HG03521 (cell line): ENCODE data around the gene SEC14L6.
"Not testable (repeated sequence)": the region's sequence is repeated elsewhere in the genome, so short reads cannot be mapped to it uniquely, and the experiment has no call there.

Source experiments
- ATAC-seq: cut with Tn5 transposase; IDR thresholded peaks from one replicate; pipeline ENCODE4 v1.9.1; 2021; ENCODE audit warnings: mild to moderate bottlenecking, moderate library complexity; ENCODE audit not compliant: unreplicated experiment

Gene SEC14L6

DNA sequence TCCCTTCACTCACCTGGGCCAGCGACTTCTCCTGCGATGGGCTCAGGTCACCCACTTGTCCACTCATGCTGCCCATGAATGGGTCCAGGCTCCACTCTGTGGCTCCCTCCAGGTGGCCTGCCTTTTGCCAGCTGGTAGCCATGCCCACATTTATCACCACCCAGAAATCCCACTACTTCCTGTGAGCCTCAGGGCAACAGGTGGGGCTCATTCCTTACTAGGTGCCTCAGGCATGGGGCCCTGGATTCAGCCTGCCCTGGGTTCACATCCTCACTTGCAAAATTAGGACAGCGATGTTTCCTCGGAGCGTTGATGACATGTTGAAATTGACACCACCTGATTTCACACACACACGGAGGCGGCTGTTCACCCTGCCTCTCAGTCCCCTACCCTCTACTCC lies at the start of gene SEC14L6:
Gene SEC14L6, minus strand, starts transcription at position 126 of the 400 bp plus-strand sequence. Its CDS starts 59 bp downstream, at position 67.
- ATAC-seq: no peak

DNA sequence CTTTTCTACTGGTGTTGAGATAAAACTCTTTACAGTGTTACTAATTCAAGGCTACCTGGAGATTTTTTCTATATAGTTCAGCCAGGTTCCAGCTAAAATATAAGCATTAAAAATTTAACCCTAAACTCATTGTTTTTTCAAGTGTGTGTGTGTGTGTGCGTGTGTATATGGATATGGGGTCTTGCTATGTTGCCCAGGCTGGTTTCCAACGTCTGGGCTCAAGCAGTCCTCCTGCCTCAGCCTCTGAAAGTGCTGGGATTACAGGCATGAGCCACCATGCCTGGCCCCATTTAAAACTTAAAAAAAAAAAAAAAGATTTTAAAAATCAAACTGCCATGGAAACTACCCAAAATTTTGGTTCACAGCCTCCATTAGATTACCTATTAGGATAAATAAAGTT lies 49.7 kb upstream of the SEC14L6 start:
- ATAC-seq: no peak

DNA sequence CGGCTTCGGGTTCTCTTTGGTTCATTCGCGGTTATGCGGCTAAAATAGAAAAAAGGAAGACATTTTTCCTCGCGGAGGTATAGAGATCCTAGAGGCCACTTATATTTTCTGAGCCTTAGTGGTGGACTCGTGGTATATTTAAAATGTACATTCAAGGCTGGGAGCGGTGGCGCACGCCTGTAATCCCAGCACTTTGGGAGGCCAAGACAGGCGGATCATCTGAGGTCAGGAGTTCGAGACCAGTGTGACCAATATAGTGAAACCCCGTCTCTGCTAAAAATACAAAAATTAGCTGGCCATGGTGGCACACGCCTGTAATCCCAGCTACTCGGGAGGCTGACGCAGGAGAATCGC lies 45.8 kb upstream of the SEC14L6 start:
- ATAC-seq: not testable (repeated sequence)

DNA sequence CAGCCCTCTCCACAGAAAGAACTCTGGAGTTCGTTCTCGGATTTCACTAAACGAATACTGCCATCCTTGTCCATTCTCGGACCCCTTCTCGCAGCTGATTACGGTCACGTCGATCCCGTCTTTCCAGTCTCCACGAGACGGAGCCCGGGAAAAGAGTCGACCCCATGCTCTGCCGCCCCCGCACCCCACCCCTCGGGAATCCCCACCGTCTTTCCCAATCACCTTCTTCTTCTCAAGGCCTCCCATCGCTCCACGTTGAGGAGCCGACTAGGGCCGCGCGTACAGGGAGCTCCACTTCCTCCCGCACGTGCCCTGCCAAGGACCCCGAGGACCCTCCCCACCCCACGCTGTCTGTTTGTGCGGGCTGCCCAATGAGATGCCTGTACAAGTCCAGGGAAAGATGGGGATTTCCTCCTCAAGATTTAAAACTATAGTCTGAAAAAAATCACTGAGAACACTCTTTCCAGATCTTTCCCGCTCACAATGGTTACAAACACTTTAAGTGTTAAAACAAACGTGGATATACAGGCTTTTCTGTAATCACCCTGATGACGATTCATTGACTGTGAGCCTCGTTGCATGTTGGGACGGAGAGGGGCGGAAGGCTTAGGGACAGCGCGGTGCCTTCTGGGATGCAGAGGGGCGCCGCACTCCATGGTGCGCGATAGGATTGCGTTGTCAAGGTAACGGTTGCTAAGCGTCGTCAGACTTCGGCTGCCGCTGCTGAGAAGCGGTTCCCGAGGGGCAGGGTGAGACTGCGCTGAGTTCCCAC lies 45.2 kb upstream of the SEC14L6 start, which contains the start of gene PES1:
Gene PES1, minus strand, starts transcription at position 323 of the 772 bp plus-strand sequence. Its CDS starts 77 bp downstream, at position 246.
- peak; percentile 96 for ATAC-seq

DNA sequence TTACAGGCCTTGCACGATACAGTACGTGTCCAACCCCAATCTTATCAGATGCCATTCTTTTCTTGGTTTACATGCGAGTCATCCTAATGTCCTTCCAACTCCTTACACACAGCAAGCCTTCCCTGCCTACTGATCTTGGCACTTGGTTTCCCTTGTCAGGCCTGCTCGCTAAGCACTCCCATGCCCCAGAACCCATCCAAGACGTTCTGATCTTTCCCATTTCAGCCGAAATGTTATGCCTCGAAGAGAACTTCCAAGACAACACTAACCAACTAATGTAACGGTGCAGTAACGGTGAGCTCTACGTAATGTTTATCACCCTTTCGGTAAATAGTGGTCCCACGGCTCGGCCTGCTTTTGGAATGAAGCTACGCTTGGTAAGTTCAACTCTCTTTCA lies 44.6 kb upstream of the SEC14L6 start:
- ATAC-seq: no peak

DNA sequence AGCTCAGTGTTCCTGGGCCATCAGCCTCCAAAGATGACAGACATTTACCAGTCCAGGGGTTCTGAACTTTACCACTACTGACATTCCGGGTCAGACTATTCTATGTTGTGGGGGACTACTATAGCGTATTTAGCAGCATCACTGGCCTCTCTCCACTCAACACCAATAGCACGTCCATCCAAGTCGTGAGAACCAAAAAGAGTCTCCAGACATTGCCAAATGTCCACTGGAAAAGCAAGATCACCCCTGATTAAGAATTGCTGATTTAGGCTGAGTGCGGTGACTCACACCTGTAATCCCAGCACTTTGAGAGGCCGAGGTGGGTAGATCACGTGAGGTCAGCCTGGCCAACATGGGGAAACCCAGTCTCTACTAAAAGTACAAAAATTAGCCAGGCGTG lies 39.9 kb upstream of the SEC14L6 start:
- no peak for ATAC-seq

DNA sequence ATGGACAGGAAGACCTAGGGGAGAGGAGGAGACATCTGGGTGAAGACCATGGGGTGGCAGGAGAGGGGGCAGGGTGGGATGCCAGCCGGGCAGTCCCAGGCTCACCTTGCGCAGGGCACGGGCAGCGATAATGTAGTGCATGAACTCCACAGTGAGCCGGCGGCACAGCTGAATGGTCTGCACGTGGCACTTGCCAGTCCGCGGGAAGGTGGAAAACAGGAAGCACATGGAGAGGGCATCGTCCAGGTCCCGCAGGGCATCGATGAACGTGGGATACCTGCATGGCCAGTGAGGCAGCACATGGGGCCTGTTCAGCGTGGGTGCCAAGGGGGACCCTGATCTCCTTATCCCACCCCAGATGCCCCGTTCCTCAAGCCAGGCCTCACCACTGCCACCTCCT lies 37.9 kb upstream of the SEC14L6 start:
- no peak for ATAC-seq

DNA sequence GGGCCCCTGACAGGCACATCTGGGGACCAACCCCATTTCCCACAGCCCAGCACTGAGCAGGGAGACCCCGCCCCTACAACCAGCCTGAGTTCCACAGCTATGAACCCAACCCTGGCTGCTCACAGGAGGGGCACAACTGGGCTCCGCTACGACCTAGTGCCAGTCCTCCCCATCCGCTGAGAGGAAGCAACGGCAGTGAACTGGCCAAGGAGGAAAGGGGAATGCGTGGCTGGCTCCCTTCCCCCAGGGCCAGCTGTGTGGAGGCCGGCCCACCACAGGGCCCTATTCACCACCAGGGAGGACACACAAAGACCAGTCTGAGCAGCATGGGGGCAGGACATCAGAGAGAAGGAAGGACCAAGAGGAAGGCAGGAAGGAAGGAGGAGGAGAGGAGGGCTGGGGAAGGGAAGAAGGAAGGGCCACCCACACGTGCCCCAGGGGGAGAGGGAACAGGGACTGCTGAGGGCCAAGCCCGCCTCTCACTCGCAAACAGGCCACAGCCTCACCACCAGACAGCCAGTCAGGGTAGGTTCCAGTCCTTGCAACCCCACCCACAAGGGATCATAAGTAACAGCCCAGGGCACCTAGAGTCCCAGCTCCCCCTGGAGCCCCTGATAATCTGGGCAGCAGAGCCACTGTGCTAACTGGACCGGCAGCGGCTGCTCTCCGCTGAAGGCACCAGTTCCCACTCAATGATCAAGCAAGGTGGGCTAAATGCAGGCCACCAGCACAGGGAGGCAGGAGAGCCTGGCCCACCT lies 36.4 kb upstream of the SEC14L6 start:
- no peak for ATAC-seq

DNA sequence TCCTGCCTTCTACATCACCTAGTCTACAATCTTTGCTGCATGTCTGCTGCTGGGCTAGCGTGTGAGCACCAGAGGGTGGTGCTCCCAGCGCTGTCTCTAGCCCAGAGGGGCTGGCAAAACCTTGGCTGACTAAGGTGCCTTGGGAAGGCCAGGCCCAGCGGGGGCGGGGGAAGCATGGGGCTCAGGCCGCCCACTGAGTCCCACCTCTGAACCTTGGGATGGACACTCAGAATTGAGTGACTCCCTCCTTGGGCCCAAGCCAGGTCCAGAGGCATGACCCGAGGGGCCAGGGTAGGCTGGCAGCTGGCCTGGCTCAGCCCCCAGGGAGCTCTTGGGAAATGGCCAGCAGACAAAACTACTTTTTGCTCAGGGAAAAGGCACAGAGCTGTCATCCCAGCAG lies 35.5 kb upstream of the SEC14L6 start:
- no peak for ATAC-seq

DNA sequence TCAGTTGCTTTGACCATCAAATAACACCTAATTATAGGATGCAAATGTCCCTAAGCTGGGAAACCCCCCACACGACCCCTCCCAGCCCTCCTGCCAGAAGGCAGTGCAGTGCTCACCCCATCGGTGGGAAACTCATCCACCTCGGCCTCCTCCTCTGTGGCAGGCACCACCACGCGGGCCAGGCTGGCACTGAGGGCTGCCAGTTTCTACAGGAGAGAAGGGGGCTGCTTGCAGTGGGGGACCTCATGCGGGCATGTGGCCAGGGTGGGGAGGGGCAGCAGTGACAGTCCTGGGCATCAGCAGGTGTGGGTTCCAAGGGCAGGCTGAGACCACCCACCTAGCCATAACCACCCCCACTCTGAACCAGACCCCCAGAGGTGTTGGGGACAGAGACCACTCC lies 34.4 kb upstream of the SEC14L6 start:
- no peak for ATAC-seq

DNA sequence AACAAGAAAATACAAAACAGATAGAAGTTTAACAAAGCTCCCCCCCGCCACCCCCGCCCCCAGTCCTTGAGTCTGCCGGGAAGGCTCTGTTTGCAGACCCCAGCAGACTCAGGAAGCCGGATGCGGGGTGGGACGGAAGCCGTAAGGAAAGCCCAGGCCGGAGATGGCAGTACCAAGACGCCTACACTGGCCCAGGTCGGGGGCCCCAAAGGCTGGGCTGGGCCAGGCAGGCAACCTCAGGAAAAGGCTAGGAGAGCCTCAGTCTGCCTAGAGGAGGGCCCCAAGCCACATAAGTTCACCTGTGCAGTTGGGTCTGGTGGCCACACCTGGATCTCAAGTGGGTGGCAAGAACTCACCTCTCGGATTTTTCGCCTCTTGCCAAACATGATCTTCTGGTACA lies 31.9 kb upstream of the SEC14L6 start:
- ATAC-seq: no peak

DNA sequence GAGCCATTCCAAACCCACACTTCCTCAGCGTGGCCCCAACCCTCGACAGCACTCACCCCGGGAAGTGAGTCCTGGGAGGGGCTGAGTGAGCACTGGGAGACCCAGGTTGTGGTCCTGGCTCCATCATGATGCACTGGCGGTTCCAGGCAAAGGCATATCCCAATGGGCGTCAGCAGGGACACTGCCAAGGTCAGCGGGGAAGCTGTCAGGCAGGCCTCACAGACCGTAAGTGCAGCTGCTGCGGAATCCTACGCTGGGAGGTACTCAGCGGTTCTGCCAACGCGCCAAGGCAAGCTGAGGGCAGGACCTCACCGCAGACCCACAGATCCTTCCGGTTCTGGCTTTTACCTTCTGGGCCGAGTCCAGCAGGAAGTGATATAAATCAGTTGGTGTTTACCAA lies 29.3 kb upstream of the SEC14L6 start:
- ATAC-seq: no peak

DNA sequence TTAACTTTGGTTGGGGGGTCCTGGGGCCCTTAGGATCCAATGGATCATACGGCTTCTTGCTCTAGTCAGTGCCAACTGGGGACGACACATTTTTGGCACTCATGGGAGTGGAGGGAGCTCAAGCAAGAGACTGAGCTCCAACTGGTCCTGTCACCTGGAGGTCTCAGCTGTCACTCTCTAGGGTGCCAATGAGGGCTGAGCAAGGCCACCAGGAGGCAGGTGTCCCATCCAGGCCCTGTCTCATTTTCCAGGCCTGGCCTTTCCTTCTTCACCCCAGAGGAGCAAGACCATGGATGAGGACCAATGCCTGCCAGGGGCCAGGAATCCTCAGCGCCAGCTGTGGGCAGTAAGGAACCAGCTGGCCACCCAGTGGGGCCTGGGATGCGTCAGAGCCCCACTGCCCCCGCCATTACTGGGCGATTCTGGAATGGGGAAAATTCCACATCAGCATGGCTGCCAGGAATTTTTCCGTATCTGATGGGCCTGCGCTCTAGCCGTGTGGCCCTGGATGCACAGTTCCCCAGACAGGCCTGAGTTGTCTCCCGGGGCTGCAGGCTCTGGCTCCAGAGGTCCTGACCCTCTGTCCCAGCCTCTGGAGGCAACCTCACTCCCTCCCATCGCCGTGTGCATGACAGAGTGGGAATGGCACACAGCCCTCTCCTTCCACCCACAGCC lies 28.6 kb upstream of the SEC14L6 start:
- no peak for ATAC-seq

DNA sequence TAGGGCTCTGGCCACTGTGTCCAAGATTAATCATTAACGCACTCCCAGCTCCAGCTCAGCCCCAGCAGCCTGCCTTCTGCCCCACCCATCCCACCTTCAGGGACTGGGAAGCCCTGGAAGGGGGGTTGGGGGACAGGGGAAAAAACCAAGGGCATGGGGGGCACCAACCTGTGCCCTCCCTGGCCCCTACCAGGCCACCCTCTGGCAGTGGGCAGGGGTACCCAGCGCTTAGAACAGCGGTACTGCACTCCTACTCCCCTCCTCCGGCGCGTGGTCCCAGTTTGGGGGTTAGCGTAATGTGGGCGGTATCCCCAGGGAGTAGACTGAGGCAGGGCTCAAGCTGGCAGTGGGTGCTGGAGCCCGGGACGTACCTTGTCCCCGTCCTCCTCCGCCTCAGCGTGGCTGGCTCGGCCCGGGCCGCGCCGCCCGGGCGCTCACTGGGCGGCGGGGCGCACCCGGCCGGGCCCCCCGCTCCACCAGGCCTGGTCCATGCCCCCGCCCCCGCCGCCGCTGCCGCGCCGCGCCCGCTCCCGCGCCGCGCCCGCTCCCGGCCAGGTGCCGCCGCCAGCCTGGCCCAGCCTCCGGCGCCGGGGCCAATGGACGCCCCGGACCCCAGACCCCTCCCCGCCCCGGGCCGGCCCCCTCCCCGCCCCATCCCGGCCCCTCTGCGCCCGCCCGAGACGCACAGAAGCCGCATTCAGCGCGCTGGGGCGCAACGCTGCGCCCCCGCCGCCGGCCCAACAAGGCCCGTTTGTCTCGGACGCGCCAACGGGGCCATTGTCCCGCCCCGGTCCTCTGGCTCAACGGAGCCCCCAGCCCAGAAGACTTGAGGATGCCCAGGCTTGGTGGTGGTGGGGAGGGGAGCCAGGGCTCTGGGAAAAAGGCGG lies 27.8 kb upstream of the SEC14L6 start, which contains the start of gene GAL3ST1:
Gene GAL3ST1, minus strand, starts transcription at position 571 of the 887 bp plus-strand sequence. CDS start 17,273 bp downstream, outside the sequence.
- no peak for ATAC-seq

DNA sequence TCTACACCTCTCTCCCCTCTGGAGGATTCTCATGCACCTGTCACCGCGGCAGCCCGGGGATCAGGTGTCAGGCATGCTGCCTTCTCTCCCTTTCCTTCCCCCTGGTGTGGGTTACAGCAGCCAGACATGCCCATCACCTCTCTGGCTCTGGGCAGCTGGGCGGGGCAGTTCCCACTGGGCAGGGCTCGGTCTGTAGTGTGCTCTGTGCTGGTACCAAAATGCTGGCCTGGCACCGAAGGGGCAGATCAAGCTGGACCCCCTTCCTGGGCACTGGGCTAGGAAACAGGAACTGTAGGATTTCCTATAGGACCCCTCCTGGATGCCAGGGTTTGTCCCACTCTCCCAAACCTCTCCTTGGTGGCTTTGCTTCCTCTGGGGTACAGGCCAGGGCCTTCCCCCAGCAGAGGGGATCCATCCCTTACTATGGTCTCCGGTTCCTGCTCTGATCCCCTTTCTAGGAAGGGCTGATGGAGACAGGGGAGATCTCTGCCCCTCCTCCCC lies 27.1 kb upstream of the SEC14L6 start:
- ATAC-seq: no peak

DNA sequence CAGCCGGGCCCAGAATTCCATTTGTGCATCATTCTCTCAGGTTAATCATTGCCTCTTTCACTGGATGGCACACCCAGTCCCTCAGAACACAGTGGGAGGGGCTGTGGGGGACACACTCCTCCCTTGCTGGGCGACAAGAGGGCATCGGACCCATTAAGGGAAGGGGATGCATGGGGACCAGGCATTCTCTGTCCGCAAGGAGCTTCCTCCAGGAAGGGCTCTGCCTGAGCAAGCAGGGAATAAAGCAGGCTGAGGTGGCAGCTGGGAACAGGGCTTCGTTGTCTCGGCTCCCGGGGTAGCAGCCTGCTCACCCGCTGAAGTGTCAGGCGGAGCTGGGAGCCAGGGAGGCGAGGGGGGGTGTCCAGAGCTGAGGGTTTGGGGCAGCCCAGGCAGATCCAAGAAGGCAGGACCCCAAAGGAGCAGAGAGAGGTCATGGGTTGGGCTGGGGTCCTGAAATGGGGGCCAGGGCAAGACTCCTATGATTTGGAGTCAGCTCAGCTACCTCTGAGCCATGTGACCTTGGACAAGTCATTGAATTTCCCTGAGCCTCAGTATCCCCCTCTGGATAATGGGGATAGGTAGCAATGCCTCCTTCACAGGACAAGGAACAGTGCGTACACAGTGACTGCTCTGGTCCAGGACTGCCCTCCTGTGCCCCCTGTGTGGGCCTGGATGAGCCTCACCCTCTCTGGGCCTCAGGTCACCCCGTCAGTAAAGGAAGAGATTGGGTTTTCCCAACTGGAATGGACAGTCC lies 26.5 kb upstream of the SEC14L6 start:
- ATAC-seq: no peak

DNA sequence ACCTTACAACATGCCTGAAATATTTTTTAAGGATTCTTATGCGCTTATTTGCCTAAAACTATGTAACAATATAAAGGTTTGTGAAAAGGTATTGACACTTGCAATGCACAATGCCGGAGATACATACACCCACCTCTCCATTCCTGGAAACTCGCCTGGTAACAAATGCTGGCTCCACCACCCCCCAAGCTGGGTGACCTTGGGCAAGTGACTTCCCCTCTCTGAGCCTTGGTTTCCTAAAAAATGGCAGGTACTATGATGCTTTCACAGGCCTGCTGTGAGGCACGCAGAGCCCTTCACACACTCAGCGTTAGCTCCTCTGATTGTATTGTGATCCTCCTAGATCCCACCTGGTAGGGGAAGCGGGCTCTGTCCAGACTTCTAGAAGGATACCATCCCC lies 25.7 kb upstream of the SEC14L6 start:
- ATAC-seq: no peak

DNA sequence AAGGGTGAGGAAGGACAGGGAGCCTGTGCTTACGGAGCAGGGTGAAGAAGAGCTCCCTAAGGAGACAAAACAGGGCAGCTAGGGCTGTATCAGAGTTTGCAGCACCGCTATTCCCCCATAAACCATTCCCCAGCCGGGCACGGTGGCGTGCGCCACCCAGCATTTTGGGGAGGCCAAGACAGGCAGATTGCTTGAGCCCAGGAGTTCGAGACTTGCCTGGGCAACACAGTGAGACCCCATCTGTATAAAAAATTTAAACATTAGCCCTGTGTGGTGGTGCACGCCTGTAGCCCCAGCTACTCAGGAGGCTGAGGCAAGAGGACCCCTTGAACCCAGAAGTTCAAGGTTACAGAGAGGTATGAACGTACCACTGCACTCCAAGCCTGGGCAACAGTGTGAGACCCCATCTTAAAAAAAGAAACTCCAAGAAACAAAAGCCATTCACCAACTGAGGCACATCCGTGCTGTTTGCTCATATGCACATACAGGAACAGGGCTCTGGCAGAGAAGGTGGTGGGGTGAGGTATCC lies 23.2 kb upstream of the SEC14L6 start:
- ATAC-seq: no peak

DNA sequence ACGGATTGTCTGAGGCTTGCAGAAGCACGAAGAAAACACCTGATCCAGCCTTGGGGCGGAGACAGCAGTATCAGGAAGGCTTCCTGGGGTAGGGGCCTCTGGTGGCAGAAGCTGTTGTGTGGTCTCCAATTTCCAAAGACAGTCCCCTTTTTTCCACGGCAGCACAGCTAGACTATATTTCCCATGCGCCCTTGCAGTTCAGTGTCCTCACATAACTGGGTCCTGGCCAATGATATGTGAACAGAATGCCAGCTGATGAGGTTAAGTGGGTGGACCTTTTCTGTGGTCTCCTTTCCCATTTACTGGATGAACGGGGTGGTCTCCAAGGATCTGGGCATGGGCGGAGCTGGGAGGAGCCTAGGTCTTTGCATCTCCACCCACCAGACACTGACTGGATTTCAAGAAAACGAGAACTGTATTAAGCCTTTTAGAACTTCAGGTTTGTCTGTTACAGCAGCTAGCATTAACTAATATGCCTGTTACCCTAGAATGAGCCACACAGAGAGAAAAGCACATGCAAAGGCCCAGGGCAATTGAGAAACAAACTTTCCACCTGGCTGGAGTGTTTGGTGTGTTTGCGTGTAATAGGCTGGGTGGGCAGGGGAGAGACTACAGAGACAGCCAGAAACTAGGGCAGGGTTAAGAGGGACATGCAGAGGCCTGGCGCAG lies 21.7 kb upstream of the SEC14L6 start:
- no peak for ATAC-seq
